Stimulated activated CD8-positive, alpha-beta memory T cell treated with anti-CD3 and anti-CD28 coated beads, Interleukin-12 subunit alpha, Interleukin-12 subunit beta, amount 100 ng/mL, for 4 hours (primary cell): ENCODE measurements around the gene CACNA1C.

ENCODE experiments used
- DNase-seq: peaks from one replicate; pipeline ENCODE4 v3.0.0-alpha.2; 2020; ENCODE audit warnings: low read depth

The CACNA1C gene

DNA sequence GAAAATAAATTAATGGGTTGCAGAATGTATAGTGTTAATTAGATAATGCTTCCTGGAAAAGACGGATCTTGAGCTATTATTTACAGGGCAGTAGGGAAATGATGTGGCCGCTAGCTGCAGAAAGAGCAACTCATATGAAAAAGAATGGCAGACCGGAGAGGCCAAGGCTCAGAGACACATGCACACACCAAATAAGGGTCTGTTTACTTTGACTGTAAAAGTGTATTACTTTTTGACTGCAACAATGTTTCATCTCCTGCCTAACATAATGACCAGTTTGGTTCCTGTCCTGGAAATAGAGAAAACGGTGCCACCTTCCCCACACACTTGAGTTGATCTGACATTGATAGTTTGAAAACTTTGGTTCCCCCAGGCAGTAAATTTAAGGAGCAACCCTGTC is 290.9 kb downstream of the CACNA1C start:
- DNase-seq = no peak

DNA sequence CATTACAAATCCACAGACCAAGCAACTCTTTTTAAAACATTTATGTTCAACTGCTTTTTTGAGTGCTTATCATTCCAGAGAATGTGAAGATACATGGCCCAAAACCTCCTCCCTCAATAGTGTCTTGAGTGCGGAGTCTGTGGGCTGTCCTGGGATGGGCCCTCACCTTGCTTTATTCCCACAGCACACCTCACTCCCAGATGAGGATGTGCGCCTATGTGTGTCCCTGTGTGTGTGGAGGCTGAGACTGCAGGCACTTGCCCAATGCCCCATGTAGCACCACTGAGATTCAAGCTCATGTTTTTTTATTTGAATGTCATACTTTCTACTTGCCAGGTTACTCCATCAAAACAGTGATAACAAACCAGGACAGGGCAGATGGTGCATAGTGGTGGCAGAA is 291.7 kb downstream of the CACNA1C start:
- no peak for DNase-seq

DNA sequence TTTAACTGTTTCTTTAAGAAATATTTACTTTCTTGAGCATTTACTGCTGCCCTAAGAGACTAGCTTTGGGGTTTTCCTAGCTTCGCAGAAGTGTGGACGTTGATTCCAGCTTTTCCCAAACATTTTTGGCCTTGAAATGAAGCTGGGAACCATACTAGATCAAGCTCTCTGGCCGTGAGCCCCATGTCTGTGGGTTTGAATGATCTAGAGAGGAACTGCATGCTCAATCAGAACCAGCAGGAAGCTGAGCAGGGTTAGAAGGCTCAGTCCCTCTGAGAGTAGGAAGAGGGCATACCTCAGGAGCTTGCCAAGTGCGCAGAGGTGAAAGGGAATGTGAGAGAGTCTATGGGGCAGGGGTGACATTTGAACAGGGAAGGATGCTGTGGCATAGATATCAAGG is 292.1 kb downstream of the CACNA1C start:
- DNase-seq = no peak

DNA sequence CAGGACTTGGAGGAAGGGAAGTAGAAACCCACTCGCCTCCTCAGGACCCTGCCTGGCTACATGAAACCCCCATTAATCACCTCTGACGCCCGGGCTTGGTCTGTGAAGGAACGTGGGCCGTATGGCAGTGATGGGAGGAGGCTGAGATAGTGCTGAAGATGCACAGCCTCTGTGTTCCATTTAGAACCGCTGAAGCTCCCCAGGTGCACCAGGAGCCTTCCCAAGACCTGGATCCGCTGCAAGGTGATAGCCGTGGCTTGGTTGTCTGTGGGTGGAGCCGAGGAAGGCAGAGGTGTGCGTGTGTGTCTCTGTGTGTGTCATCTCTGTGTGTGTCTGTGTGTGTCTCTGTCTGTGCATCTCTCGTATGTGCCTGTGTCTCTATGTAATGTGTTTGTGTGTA is 293.1 kb downstream of the CACNA1C start:
- no peak for DNase-seq

DNA sequence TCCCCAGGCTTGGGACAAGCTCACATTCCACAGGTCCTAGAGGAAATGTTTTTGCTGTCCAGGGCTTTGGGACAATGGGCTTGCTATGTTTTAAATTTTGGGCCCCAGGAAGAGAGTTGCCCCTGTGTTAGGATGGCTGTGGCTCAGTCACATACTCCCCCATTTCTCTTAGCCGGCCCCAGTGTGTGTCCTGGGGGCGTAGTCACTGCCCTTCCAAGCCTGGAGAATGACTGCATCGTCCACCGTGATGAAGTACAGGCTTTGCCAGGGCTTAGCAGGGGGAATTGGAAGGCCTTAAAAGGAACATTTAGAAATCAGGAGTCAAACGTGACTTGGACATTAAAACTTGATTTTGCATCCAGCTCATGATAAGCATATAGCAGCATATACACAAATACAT is 293.6 kb downstream of the CACNA1C start:
- no peak for DNase-seq

DNA sequence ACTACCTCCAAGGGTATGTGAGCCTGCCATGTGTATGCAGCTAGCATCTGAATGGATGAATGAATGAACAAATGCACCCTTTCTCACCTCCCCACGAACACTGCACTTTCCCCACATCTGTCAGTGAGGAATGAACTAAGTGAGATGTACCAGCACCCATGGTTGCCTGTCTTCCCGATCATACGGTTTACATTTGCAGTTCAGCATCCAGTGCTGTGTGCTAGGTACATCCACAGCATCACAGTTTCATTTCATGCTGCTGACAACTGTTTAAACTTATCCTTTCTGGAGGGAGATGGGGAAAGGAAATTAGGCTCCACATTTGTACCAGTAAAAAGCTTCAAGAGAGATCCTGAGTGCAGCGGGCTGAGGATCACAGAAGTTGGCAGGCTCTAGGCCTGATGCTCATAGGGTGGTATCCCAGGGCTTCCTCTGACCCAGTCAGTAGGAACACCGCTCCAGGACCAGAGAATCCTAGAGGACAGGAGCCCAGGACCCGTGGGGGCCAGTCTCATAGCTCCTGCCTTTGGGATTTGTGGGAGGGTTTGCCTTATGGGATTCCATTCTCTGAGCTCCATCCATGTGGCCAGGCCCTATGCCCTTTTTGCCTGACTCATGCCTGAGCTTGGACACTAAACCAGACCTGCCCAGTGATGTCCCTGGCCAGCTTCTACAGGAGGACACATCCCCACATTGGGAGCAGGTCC is 294.5 kb downstream of the CACNA1C start:
- no peak for DNase-seq

DNA sequence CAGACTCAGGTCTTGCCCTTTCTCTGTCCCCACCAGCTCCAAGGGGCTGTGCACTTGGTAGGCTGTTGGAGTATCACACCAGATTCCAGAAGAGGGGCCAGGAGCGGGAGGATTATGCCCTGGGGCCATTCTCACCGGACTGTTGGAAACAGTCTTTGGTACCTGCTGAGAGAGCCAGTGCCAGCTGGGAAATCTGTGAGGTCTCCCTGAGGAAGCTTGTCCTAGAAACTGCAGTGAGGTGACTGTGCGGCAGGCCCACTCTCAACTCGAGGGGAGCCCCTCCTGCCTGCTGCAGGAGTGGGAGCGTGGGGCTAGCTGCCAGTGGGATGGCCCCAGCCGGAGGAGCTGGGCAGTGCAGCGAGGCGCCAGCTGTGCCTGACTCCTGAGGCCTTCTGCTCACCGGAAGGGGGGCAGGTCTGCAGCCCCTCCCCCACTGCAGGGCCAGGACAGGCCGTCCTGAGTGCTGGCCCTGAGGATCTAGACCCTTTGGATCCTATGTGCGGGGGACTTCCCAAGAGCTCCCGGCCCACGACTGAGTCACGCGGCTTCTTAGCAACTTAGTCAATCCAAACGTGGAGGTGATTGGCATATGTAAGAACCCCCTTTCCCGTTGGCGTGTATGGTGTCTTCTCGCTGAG is 295.2 kb downstream of the CACNA1C start:
- no peak for DNase-seq

DNA sequence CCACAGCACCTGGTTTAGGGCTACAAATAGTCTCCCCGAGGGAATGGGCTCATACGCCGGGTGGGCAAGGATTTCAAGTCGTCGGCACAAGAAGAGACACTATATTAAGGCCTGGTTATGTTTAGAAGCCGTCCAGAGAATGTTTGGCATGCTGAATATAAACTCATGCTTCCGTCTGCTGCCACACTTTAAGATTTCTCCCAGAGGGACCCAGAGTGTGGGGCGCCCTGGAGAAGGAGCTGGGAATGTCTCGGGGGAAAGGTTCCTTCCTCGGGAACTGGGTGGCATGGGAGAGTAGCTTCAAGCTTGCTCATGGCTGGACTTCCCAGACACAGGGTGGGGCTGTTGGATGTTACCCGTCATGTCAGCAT is 295.7 kb downstream of the CACNA1C start:
- no peak for DNase-seq

DNA sequence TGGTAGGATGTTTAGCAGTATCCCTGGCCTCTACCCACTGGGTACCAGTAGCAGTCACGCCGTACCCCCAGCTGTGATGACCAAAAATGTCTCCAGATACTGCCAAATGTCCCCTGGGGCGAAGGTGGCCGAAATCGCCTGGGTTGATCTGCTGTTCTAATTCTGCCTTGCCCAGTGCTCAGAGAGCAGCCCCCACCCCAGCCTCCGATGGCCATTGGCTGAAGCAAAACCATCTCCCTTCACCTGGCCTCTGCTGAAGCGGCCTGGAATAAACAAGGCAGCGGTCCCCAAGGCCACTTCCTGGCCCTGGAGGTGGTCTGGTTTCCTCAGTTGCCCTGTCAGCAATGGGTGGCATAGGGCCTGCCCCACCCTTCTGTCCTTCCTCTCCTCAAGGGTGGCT is 298.4 kb downstream of the CACNA1C start:
- no peak for DNase-seq

DNA sequence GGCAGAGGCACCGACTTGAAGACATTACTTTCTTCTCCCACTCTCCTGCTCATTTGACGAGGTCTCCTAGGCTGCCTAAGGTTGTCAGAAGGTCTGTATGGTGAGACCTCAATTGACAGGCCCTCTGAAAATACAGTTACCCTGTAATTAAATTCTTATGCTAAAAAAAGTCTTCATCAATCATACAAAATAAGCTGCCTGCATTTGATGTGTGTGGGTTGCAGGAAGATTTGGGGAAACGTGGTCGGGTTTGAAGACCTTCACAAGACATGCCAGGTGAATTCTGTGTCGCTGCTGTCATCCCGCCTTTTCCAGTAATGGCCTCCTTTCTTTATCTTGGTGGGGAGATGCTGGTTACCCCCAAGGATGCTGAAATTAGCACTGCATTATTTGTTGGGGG is 299.4 kb downstream of the CACNA1C start:
- no peak for DNase-seq

DNA sequence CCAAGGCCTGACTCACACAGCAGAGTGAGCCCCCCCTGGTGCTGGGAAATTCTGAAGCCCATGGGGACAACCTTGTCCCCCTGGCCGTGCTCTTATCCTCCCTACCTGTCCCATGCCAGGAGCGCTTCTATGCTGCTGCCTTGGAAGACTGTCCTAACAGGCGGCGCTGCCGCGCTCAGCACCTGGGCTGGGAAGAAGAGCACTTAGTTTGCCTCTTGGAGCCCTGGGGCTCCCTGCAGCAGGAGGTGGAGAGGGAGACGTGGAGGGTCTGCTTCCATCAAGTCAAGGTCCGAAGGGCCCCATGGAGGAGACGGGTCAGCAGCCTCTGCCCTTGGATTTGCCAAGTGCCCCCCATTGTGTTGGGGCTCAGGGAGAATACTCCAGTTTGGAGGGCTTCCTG is 300.5 kb downstream of the CACNA1C start:
- DNase-seq = no peak

DNA sequence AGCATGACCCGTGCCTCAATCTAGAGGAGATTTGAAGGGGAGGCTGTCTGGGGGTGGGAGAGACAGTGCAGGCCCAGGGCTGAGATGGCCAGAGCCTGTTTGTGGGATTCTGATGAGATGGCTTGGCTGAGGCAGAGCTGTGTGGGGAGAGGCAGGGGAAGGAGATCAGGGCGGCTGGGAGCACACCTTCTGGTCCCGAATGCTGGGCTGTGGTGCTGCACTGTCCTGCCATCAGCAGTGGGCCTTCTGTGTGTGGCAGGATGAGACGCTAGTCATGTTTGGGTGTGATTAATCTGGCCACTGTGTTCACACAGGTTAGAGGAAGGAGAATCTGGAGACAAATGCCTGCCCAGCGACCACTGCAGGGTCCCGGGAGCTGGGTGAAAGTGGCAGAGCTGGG is 300.9 kb downstream of the CACNA1C start:
- DNase-seq = no peak

DNA sequence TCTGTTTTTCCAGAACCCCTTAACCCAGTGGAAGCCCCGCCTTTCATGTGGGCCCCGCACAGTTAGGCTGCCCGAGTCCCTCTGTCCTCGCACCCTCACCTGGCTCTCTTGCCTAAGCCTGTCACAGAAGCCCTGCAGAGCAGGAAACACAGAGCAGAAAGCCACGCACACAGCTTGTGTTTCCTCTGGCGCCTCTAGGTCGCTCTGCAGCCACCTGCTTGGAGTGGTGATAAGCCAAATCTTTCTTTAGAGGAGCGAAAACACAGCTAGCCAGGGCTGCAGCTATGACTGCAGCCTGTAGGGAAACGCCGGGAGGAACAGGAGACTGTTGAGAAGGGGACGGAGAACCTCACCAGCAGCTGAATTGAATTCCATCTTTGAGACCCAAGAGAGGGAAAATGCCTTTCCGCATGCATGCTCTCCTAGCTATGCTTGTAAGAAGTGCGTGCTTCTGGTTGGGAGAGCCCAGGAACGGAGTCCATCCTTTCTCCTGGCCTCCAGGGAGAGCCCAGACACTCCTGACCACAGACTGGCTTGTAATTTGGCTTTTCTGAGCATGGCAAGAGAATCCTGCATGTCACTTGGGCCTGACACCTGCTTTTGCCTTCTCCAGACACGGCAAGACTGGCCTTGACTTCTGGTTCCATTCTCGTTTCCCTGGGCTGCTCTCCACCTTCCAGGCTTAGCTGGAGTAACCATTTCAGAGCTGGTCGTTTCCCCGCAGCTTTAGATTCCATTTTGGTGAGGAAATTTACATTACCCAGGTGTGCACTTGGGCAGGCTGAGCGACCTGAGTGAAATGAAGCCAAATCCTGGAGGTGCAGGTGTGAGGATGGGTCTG is 301.6 kb downstream of the CACNA1C start:
- no peak for DNase-seq

DNA sequence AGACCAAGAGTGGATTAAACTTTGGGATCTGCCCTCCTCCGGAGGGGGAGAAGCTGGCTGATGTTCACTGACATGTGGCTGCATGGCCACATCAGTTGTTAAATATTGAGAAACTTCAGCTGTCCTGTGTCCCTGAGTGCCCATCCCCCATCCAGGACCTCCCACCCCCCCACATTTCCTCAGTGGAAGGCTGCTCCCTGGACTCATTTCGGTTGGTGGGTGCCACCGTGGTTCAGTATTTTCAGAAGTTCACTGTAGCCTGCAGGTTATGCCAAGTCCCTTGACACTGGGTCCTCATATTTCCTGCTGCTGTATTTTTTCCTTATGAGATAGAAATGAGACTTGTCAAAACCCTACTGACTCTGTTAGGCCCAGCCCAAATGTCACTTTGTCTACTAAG is 302.4 kb downstream of the CACNA1C start:
- DNase-seq = no peak

DNA sequence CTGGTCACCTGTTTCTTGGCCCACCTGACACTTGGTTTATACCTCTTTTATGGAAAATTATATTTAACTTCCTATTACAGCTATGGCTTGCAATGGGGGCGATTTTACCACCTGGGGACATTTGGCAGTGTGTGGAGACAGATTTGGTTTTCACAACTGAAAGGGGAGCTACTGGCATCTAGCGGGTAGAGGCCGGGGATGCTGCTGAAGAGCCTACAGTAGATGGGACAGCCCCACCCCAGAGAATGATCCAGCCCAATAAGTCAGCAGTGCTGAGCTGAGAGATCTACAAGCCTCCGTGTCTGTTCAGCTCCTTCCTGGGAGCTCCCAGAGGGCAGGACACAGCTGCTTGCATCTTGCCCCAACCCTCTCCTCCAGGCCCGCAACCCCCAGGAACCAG is 302.8 kb downstream of the CACNA1C start:
- no peak for DNase-seq

DNA sequence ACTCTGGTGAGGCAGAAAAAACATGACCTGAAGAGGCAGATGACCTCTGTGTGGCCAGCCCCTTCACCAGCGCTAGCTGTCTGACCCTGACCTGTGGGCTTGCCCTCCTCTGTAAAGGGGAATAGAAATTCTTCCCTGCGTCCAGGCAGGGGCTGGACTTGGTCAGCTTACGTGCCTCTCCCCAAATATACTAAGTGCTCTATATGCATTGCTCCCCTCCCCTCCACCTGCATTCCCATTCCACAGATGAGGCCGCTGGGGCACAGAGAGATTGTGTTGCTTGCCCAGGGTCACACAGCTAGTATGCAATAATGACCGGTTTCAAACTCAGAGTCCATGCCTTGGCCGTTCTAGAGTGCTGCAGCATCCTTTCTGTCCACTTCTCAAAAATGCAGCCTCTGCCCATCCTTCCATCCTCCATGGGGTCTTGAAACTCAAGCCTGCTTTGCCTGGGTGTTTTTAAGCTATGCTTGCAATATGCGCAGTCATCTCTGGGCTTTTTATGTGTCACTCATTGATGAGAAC is 303.9 kb downstream of the CACNA1C start:
- no peak for DNase-seq

DNA sequence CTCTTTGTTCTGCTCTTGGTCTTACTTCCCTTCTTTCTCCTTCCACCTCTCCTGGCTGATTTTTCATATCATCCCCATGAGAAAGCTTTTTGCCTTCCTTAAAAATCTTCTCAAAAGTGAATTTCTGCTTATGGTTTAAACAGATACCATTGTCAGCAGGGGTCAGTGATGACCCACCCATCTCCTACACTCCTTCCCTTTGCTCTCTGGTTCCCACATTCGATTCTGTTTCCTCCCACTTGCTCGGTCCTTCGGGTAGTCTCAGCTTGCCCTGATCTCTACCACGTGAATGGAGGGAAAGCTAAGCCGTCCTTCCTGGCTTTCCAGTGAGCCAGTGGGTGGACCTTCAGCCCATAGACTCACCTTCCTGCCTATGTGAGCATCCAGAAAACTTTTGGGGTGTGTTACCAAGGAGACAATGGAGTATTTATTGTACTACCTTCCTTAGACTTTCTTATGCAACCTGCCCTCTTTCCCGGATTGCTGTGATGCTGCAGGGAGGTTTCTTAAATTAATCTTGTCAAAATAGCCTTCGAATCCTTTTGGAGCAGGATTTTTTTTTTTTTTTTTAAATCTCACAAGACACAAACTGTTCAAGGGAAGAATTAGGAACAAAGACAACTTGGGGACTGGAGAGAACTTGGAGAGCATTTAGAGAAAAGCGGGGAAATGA is 306.3 kb downstream of the CACNA1C start:
- no peak for DNase-seq

DNA sequence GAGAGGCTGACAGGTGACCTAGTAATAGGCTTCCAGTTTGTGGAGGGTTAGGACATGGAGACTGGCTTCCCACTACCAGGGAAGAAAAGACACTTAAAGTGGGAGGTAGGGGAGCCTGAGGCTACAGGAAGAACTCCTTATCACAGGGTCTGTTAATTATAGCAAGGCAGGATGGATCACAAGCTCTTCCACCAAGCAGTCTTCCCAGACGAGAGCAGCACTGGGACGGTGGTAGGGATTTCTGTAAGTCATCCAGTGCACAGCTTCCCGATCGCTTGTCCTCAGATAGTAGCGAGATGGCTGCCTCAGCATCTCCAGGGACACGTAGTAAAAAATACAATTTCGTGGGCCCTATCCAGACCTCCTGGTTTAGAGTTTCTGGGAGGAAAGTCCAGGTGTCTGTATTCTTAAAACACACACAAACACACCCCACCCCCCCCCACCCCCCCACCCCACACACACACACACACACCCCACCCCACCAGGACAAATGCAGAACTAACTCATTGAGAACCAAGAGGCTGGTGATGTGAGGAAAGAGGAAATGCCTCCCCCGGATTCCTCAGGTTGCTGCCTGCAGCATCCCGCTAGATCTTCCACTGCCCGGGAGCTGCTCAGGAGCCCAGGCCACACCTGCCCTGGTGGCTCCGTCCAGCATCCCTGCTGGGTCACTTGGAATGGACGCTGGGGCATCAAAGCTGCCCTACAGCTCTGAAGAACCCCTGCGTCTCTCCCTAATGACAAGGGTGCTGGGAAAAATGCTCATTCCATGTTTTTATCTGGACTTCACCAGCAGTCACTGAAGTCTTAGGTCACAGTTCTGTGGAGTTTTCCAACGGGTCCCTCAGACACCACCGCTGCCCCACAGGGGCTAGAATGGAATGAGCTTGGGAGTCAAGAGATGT is 307.2 kb downstream of the CACNA1C start:
- no peak for DNase-seq

DNA sequence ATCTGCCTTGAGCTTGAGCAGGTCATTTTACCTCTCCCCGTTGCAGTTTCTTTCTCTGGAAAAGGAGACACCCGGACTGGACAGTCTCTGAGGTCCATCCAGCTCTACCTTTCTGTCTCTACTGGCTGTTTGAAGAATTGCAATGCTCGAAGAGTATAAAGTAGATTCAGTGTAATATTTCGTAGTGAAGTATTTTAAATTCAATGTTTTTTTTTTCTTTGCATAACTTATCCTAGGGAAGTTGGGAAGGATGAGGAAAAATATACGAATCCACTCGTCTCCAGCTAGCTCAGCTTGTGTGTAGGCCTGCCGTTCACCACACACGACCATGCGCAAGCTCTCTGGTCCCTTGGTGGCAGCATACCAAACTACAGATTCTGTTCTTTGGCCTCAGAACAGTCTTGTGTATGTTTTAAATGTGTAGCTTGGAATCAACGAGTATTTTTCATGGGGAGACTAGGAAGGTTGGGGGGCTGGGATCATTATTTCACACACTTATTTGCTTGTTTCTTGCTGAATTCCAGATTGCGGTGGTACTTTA is 307.9 kb downstream of the CACNA1C start:
- no peak for DNase-seq

DNA sequence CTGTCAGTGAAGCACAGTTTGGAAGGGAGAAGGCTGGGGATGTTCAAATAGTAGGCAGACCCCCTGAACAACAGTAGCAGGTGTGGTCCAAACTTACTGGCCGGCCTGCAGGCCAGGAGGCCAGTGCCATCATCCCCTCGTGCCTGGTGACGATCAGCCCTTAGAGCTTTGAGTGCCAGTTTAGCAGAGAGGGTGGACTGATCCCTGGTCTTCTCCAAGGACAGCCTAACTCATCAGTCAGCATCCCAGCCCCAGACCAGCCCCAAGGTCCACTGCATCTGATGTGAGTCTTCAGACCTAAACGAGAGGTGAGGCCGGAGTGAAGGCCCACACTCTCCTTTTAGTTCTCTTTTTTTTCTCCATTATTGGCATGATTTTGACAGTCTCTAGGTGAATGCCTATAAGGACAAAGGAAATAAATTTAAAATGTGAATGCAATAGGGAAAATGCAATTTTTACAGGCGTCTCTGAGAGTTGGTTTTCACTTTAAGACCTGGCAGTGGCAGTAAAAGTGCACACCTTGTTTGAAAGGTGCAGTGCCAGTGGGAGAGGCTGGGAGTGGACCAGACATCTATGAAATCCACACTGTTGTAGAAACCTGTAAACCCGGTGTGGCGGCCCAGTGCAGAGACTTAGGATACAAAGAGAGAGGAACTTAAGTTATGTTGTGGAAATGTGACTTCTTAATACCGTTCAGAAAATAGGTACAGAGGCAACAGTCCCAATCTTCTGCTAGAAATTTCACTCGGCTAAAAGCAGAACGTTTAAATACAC is 311.2 kb downstream of the CACNA1C start:
- DNase-seq = no peak
